IMR-90 (cell line): Measurements from ENCODE around the gene RNU6-1.

ENCODE experiments used
- MAFK ChIP-seq: IDR thresholded peaks from 2 replicates; pipeline ENCODE4 v1.6.1; 2012; ENCODE audit warnings: low read depth, low read length, improper control_type of control experiment
- MAZ ChIP-seq: IDR thresholded peaks from 2 replicates; pipeline ENCODE4 v1.6.1; 2012; ENCODE audit warnings: low read depth, mild to moderate bottlenecking, low read length, improper control_type of control experiment, moderate library complexity, borderline replicate concordance
- POLR2A ChIP-seq: IDR thresholded peaks from 2 replicates; pipeline ENCODE4 v1.6.1; 2012; ENCODE audit warnings: mild to moderate bottlenecking, low read depth, low read length
- RCOR1 ChIP-seq: IDR thresholded peaks from 2 replicates; pipeline ENCODE4 v1.6.1; 2012; ENCODE audit warnings: mild to moderate bottlenecking, low read length, improper control_type of control experiment; ENCODE audit not compliant: insufficient replicate concordance
- TF ChIP-seq, protein P1 (sequence below): conservative IDR thresholded peaks from 2 replicates; pipeline ENCODE4 v1.5.1; 2012; ENCODE audit warnings: mild to moderate bottlenecking, low read depth, low read length, improper control_type of control experiment
- TF ChIP-seq, protein P2 (sequence below): fragments of 150-350 bp; IDR thresholded peaks from 2 replicates; pipeline ENCODE4 v1.6.1; 2017; ENCODE audit warnings: mild to moderate bottlenecking, antibody characterized with exemption, low read length, low read depth

- TF ChIP-seq, protein P1, sequence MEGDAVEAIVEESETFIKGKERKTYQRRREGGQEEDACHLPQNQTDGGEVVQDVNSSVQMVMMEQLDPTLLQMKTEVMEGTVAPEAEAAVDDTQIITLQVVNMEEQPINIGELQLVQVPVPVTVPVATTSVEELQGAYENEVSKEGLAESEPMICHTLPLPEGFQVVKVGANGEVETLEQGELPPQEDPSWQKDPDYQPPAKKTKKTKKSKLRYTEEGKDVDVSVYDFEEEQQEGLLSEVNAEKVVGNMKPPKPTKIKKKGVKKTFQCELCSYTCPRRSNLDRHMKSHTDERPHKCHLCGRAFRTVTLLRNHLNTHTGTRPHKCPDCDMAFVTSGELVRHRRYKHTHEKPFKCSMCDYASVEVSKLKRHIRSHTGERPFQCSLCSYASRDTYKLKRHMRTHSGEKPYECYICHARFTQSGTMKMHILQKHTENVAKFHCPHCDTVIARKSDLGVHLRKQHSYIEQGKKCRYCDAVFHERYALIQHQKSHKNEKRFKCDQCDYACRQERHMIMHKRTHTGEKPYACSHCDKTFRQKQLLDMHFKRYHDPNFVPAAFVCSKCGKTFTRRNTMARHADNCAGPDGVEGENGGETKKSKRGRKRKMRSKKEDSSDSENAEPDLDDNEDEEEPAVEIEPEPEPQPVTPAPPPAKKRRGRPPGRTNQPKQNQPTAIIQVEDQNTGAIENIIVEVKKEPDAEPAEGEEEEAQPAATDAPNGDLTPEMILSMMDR, result no peak
- TF ChIP-seq POLR2A (no peak), MAZ (no peak), RCOR1 (no peak), MAFK (no peak)
- TF ChIP-seq, protein P2, sequence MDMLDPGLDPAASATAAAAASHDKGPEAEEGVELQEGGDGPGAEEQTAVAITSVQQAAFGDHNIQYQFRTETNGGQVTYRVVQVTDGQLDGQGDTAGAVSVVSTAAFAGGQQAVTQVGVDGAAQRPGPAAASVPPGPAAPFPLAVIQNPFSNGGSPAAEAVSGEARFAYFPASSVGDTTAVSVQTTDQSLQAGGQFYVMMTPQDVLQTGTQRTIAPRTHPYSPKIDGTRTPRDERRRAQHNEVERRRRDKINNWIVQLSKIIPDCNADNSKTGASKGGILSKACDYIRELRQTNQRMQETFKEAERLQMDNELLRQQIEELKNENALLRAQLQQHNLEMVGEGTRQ, result no peak
These were observed 24.7 kb downstream of the RNU6-1 start for GRCh38 chr15:67815036-67815592.
